T-helper 9 cell (primary cell): ENCODE data around the gene CNP.

ENCODE experiments used
- DNase-seq: peaks from one replicate; pipeline ENCODE4 v3.0.0-alpha.2; 2020

CNP gene

DNA sequence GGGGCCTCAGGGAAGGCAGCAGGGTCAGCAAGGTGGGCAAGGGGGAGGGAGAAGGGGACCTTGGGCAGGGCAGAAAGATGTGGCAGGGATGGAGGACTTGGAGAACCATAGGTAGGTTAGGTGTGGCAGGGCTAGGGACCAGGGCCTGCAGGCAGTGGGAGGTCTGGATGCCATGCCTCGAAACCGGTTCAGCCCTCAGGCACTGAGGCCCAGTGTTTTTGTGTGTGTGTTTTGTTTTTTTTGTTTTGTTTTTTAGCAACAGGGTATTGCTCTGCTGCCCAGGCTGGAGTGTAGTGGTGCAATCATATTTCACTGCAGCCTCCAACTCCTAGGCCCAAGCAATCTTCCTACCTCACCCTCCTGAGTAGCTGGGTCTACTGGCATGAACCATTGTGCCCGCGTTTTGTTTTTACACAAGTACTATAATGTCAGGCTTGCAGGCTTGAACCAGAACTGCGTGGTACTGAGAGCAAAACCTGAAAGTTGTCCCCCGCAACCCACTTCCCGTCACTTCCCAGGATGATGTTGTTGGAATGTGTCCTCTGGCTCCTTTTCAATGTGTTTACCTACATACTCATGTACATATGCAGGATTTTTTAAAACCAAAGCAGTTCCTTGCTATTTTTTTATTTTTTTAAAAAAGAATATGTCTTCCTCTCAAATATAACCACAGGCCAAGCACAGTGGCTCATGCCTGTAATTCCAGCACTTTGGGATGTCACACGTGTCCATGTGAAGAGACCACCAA is 23.8 kb upstream of the CNP start:
- DNase-seq, result no peak

DNA sequence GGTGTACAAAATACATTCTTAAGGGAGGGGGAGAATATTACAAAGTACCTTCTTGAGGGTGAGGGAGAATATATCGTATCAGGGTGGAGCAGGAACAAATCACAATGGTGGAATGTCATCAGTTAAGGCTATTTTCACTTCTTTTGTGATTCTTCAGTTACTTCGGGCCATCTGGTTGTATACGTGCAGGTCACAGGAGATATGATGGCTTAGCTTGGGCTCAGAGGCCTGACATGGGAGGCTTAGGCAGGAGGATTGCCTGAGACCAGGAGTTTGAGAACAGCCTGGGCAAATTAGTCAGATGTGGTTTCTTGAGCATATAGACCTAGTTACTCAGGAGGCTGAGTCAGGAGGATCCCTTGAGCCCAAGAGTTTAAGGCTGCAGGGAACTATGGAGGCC is 23.1 kb upstream of the CNP start:
- no peak for DNase-seq

DNA sequence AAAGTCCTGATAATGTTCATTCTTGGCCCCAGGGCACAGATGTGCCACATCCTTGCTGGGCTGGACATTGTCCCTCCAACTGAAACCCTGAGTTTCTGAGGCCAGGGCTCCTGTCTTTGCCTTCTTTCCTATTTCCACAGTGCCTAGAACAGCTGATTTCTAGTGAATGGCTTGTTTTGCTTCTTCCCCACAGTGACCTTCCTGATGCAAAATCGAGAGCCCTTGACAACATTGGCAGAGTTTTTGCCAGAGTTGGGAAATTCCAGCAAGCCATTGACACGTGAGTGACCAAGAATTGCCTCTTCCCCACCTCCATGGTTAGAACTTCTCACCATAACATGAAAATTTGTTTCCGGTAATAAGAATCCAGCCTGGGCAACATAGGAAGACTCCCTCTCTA is 21.7 kb upstream of the CNP start:
- no peak for DNase-seq

DNA sequence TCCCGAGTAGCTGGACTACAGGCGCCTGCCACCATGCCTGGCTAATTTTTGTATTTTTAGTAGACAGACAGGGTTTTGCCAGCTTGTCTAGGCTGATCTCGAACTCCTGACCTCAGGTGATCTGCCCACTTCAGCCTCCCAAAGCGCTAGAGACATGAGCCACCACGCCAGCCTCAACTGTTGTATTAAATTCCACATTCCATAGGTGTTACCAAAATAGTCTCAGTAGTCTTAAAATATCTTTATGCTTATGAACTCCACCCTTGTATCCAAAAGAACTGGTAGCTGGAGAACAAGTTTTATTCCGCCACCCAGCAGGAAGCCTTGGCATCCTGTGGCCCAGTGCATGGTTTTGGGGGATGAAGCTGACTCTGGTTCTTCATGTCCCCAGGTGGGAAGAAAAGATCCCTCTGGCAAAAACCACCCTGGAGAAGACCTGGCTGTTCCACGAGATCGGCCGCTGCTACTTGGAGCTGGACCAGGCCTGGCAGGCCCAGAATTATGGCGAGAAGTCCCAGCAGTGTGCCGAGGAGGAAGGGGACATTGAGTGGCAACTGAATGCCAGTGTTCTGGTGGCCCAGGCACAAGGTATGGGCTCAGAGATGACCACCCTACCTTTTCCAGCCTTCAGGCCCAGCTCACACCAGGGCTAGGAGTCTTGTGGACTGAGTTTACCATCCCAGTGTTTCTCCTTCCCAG is 17.7 kb upstream of the CNP start:
- no peak for DNase-seq

DNA sequence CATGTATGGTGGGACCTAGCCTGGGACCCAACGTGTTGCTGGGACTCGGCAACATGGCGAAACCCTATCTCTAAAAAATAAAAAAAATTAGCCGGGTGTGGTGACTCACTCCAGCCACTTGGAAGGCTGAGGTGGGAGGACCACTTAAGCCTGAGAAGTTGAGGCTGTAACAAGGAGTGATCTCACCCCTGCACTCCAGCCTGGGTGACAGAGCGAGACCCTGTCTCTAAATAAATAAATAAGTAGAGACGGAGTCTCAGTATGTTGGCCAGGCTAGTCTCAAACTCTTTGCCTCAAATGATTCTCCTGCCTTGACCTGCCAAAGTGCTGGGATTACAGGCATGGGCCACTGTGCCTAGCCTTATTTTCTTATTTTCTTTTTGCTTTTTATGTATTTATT is 10.1 kb upstream of the CNP start:
- DNase-seq, result no peak

DNA sequence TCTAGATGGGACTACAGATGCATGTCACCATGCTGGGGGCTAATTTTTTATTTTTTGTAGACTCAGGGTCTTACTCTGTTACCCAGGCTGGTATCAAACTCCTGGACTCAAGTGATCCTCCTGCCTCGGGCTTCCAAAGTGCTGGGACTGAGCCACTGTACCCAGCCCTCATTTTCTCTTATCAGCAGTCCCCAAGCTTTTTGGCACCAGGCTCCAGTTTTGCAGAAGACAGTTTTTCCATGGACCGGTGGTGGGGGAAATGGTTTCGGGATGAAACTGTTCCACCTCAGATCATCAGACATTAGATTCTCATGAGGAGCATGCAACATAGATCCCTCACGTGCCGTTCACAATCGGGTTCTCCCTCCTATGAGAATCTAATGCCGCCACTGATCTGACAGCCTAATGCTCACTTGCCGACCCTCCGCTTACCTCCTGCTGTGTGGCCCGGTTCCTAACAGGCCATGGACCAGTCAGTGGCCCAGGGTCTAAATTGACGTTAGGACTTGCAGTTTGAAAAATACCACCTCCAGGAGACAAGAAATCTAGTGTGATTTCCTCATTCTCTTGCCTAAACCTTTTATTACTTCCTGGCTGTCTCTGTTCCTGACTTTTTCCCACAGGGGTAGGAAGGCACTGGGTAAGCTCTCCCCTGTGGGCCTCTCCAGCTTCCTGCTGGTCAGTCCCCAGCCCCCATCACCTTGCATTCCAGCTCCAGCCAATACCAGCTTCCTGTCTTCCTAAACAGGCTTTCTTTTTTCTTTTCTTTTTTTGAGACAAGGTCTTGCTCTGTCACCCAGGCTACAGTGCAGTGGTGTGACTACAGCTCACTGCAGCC is 9.3 kb upstream of the CNP start:
- no peak for DNase-seq

DNA sequence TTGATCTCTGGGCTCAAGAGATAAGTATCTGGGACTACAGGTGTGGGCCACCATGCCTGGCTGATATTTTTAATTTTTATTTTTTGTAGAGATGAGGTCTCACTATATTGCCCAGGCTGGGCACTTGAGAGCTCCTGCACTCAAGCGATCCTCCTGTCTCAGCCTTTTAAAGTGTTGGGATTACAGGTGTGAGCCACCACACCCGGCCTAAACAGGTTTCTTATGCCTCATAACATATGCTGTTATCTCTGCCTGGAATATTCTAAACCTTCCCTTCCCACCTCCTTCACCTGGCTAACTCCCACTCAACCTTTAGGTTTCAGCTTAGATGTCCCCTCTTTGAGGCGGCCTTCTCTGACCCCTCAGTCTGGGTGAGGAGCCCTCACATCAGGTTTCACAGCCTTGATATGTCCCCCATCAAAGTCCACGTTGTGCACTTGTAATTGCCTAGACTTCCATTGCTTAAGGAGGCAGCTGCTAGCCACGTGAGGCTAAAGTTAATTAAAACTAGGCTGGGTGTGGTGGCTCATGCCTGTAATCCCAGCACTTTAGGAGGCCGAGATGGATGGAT is 8.6 kb upstream of the CNP start:
- DNase-seq, result no peak

DNA sequence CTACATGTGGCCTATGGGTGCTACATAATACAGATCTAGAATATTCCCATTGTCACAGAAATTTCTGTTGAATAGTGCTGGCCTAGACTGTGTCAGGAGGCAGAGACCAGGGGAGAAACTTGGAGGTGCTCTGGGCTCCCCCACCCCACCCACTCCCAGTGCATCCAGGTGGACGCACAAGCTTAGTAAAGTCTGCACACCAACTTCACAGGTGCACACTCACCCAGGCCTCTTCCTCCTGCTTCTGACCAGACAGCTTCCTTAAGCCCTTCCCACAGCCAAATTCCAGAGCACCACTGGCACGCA is 7.6 kb upstream of the CNP start:
- DNase-seq, result no peak

DNA sequence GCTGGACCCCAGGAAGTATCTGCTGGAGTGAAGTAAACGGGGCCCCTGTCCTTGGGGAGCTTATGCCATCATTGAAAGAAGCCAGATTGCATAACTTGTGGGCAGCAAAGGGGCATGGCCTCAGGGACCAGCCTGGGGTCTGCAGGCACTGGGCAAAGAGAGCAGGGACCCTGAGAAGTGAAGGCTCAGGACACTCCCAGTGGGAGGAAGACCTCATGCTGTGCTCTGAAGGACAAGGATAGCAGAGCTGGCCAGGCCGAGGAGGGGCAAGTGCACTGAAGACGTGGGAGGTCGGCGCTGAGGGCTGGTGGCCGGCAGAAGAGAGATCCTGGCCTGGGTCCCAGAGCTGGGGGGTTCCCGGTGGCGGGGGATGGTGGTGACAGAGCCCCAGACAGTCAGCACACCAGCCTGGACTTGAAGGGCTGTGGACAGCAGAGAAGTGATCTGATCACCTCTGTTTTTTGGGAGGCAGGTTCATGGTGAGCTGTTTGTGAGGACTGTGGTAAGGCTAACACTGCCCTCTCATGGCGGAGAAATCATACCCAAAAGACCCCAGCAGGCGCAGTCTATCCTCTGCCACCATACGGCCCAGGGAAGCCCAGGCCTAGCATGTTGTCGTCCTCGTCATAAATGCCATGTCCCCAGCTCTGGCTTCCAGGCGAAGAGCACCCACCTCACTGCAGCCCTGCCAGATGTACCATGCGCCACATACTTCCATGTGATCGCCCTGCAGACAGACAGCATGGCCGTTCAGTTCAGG is 7.1 kb upstream of the CNP start:
- DNase-seq, result no peak

DNA sequence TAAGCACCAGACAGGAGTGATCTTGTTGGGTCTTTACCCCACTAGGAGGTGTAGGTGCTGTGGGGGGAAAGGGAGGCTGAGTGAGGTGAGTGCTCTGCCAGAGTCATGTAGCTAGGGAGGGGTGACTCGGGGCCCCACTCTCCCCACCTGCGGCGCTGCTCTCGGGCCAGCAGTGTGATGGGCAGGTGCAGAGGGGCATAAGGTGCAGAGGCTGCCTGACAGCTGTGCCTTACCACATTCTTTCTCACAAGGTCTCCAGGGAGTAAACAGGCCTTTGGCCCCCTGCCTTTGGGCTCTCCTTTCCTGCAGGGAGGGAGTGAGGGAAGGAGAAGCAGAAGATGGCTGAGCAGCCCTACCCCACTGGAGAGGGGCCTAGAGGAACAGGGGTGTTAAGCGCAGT is 4.5 kb upstream of the CNP start:
- DNase-seq, result no peak

DNA sequence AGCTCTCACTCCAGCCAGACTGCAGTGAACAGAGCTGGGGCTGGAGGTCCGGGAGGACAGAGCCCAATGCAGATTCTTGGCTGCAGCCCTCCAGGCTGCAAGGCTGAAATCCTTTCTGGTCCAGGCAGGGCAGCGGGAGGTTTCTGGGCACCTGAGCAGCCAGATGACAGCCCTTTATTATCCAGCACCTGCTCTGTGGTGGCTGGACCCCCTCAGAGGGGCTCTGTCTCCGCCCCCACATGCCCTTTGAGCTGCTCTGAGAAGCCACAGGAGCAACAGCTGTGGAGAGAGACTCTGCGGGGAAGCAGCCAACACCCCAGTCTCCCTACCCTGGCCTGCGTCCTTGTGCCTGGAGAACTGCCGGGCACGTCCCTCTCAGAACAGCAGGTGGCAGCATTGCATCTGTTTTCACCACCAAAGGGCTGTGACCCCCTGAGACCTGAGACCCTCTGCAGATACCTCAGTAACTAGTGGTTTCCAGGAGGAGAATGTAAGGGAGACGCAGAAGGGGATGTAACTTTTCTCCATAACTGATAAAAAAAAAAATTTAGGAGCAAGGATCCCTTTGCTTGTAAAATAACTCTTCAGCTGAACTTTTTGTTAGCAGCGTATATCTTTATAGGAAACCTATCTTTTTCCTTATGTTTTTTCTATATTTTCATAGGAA is 3.7 kb upstream of the CNP start:
- DNase-seq, result peak; percentile 59

DNA sequence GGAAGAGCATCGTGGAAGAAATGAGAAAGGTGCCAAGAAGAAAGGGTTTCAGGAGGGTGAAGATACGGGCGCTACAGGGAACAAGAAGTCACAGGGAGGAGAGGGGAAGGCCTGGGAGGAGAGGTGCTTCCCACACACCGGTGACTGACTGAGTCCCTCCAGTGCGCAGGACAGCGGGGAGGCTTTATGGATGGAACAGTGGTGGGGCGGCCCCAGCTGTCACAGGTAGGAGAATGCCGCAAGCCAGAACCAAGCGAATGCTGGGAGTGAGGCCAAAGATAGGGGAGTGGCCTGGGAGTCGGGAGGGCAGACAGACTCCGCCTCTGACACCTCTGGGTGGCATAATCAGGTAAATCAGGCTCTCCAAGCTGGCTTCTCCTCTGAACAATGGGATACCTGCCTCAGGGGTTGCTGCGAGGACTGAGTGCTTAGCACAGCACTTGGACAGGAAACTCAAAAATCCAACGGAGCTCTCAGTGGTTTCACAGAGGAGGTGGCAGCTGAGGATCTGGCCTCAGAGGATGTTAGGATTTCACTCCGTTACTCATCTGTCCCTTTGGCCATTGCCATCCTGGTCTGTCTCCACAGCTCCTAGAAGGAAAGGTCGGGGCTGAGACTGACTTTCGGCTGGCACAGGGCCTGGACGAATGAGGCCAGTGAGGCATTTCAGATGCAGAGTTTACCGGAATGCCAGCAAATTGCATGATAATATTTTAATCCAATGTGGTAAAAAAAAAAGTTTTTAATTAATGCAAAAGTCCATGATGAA is 717 bp upstream of the CNP start:
- DNase-seq, result peak; percentile 48

DNA sequence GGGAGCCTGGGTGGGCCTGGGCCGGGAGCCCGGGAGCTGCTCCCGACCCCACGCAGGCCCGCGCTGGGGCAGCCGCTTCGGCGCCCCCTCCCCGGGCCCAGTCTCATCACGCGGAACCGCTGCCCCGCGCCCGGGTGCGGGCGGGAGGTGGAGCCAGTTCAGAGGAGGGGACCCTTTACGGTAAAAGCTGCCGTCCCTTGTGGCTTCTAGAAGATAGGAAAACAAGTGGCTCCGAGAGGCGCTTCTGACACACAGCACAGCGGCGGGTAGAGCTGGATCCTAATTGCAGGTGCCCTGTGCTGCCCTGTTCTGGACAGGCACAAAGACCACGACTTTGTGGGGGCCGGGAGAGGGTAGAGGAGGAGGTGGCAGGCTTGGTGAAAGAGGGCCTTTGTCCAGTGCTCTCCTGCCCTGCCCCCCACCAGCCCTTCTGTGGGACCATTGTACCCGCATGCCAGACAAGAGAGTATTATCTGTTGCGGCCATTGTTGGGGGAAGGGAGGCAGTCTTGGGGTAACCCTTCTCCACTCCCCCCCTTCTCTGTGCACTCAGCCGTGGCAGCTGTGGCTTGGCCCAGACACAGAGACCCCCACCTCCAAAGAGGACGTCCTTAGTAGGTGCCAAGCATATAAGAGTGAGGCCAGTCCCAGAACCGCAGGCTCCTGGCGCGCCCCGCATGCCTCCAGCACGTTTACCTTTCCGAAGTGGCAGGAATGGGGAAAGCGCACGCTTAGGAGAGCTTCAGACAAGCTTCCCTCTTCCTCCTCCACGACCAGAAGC is 736 bp downstream of the CNP start:
- no peak for DNase-seq

DNA sequence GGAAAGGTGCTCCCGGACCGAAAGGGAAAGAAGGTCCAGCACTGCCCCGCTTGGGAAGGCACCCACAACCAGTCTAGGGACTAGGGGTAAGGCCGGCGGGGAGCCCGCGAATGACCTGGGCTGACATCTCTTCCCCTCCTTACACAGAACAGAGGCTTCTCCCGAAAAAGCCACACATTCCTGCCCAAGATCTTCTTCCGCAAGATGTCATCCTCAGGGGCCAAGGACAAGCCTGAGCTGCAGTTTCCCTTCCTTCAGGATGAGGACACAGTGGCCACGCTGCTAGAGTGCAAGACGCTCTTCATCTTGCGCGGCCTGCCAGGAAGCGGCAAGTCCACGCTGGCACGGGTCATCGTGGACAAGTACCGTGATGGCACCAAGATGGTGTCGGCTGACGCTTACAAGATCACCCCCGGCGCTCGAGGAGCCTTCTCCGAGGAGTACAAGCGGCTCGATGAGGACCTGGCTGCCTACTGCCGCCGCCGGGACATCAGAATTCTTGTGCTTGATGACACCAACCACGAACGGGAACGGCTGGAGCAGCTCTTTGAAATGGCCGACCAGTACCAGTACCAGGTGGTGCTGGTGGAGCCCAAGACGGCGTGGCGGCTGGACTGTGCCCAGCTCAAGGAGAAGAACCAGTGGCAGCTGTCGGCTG is 1.5 kb downstream of the CNP start:
- no peak for DNase-seq

DNA sequence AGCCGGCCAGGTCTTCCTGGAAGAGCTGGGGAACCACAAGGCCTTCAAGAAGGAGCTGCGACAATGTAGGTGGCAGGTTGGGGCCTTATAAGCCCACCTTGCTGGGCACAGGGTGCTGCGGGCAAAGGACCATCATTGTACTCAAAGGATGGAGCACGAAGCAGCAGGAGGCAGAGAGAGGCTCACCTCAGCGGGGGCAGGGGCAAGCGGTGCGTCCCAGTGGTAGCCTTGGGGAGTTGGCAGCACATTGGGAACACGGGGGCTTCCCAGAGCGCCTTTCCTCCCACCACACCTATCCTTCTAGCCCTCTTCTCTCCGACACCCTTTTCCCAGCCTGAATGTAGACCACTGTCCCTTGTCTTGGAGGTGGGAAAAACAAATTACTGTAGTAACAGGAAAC is 2.1 kb downstream of the CNP start:
- DNase-seq, result no peak

DNA sequence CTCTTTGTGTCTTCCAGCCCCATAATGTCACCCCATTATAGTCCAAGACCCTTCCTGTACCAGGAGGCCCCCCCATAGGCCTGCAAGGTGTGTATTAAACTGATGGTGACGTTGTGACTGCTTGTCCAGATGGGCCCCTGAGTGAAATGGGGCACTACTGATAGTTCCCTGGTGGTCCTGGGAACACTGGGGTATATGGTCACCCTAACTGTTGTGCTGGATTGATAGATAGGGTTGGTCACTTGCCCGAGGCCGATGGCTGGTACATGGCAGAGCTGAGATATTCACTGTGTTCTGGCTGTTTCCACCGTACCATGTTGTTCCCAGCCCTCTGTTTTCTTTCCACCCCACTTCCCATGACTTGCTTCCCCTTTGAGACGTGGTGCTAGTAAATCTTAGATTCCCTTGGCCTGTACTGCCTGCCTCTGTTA is 4.3 kb downstream of the CNP start:
- DNase-seq, result no peak

DNA sequence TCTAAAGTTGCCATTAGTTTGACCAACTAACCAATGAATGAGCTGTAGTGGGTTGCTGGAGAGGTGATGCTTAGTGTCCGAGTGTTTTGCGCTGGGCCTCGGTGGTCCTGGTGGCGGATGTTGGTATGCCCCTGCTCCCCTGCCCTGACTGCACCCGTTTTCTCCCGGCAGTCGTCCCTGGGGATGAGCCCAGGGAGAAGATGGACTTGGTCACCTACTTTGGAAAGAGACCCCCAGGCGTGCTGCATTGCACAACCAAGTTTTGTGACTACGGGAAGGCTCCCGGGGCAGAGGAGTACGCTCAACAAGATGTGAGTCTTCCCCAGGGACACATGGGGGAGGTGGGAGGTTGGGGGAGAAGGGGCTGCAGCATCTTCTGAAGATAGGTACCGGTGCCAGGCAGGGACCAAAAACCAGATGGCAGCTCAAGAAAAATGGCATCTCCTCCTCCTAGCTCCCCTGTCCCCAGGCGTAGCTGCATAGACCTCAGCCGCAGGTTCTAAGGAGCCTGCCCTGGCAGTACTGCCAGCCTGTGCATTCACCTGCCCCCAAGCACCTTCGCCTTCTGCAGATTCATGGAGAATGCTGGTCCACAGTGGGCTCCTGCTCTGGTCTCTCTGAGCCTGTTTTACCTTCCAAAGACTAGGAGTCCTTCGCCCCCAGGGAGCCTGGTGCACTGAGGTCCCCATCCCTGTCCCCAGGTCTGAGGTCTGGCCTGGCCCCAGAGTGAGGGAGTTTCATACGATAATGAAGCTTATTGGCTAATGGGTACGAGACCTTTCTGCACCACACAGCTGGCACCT is 5.3 kb downstream of the CNP start:
- no peak for DNase-seq

DNA sequence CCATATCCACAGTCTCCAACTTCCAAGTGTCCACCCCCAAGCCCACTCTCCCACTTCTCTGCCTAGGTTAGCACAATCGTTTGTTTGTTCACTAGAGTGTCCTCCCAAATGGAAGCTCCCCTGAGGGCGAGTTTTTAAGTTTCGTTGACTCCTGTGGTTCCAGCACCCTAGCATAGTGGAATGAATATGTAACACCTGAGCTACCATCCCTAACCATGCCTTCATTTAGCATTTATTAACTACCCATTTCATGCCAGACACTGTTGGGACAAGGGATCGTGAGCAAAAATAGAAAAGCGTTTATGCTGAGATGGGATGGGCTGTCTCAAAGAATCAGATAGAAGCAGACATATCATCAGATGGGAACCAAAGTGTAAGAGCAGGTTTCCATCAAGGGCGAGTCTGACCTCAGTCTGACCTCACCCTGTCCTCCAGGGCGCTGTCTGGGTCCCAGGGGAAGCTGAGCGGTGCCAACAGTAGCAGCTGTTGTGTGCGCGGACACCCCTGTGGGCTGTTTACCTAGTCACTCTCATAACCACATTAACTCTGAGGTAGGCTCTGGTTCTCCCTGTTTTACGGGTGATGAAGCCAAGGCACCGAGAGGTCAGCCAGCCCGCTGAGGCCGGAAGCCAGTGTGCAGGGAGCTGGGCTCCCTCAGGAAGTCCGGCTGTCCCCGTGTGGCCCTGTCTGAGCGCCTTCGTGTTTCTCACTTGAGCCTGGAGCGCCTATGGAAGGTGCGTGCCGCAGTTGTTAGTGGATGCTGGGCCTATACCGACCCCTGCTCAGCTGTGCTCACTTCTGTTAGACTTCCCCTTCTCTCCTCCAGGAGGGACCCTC is 6.2 kb downstream of the CNP start:
- DNase-seq, result no peak
